ENCODE data around the gene GPR179. TPM values are rescaled to one million over a fixed set of nuclear protein-coding genes. Genes with fewer than 3 reads are reported as not detected.
A peak's percentile ranks its signal among the peaks of the same experiment; 100 is the strongest.
"Not testable (repeated sequence)": the region's sequence is repeated elsewhere in the genome, so short reads cannot be mapped to it uniquely, and the experiment has no call there.

The GPR179 gene
- total and polyA plus RNA-seq, 2 donors (not counting 1 experiment from before 2014, with no cell fraction given) = under 0.01 TPM; not detected in 1

GRCh38 chr17:38317081-38317480 is 26.7 kb downstream of the GPR179 start:
- no peak overlapping the region for H3K9ac ChIP-seq (ENCODE audit: insufficient read depth, low read length)
- no peaks in the 10 kb centered on the region for H3K27me3 ChIP-seq (ENCODE audit: control insufficient read depth, insufficient read depth, low read length)
- H3K4me3 ChIP-seq (replicated peaks in 1 of 4; ENCODE audit: control extremely low read depth in 1 of 4, insufficient read depth in 1 of 4, low read depth in 3 of 4, low read length in 4 of 4) = no peak overlapping the region
- no peaks in the 10 kb centered on the region for H3K4me1 ChIP-seq (ENCODE audit: control insufficient read depth, extremely low read depth, insufficient read depth, low read length)
- no peak overlapping the region for H2AFZ ChIP-seq (ENCODE audit: low read length)
- no peaks in the 10 kb centered on the region for H3K36me3 ChIP-seq (ENCODE audit: control insufficient read depth, insufficient read depth, low read length)
- no peak for DNase-seq (ENCODE audit: low read depth in 2 of 2)
- H3K9me3 ChIP-seq (ENCODE audit: control insufficient read depth, insufficient read depth, low read depth, low read length) = no peaks in the 10 kb centered on the region
- no peak overlapping the region for H3K4me2 ChIP-seq (ENCODE audit: extremely low read depth, insufficient read depth, low read length)
- no peak for TF ChIP-seq EZH2 (IDR thresholded peaks at IDR 0.05; ENCODE audit: low read length, missing control alignments)
- no peak for TF ChIP-seq CTCF (conservative IDR thresholded peaks at IDR 0.05 in 1 of 2, IDR thresholded peaks at IDR 0.05 in 1 of 2; ENCODE audit: low read depth in 1 of 2, low read length in 2 of 2)
- H3K79me2 ChIP-seq (ENCODE audit: control insufficient read depth, insufficient read depth, low read length) = no peaks in the 10 kb centered on the region
- no peak overlapping the region for H3K27ac ChIP-seq (ENCODE audit: insufficient read depth, low read length)
- no peaks in the 10 kb centered on the region for H4K20me1 ChIP-seq (ENCODE audit: control insufficient read depth, extremely low read depth, insufficient read depth, low read length)

DNA sequence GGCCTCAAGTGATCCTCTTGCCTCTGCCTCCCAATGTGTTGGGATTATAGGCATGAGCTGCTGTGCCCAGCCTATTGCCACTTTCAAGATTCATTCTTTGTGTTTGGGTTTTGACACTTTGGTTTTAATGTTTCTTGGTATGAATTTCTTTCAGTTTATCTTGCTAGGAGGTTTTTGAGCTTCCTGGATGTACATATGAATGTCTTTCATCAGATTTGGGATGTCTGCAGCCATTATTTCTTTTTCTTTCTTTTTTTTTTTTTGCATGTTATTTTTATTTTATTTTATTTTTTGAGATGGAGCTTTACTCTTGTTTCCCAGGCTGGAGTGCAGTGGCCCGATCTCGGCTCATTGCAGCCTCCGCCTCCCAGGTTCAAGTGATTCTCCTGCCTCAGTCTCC is 28.3 kb downstream of the GPR179 start:
- Histone ChIP-seq H3K9ac (ENCODE audit: insufficient read depth, low read length) (no peak overlapping the region), H4K20me1 (ENCODE audit: control insufficient read depth, extremely low read depth, insufficient read depth, low read length) (no peaks in the 10 kb centered on the region), H3K36me3 (ENCODE audit: control insufficient read depth, insufficient read depth, low read length) (no peaks in the 10 kb centered on the region), H3K4me1 (ENCODE audit: control insufficient read depth, extremely low read depth, insufficient read depth, low read length) (no peaks in the 10 kb centered on the region), H3K27me3 (ENCODE audit: control insufficient read depth, insufficient read depth, low read length) (no peaks in the 10 kb centered on the region), H2AFZ (ENCODE audit: low read length) (no peak overlapping the region), H3K4me2 (ENCODE audit: extremely low read depth, insufficient read depth, low read length) (no peak overlapping the region), H3K79me2 (ENCODE audit: control insufficient read depth, insufficient read depth, low read length) (no peaks in the 10 kb centered on the region), H3K9me3 (ENCODE audit: control insufficient read depth, insufficient read depth, low read depth, low read length) (no peaks in the 10 kb centered on the region), H3K27ac (ENCODE audit: insufficient read depth, low read length) (no peak overlapping the region), H3K4me3 (replicated peaks in 1 of 4; ENCODE audit: control extremely low read depth in 1 of 4, insufficient read depth in 1 of 4, low read depth in 3 of 4, low read length in 4 of 4) (no peak overlapping the region)
- DNase-seq (ENCODE audit: low read depth in 2 of 2) = no peak
- TF ChIP-seq EZH2 (IDR thresholded peaks at IDR 0.05; ENCODE audit: low read length, missing control alignments) = no peak
- no peak for TF ChIP-seq CTCF (conservative IDR thresholded peaks at IDR 0.05 in 1 of 2, IDR thresholded peaks at IDR 0.05 in 1 of 2; ENCODE audit: low read depth in 1 of 2, low read length in 2 of 2)

- H3K36me3 ChIP-seq (ENCODE audit: control insufficient read depth, insufficient read depth, low read length); H3K9me3 ChIP-seq (ENCODE audit: control insufficient read depth, insufficient read depth, low read depth, low read length); H3K79me2 ChIP-seq (ENCODE audit: control insufficient read depth, insufficient read depth, low read length); H4K20me1 ChIP-seq (ENCODE audit: control insufficient read depth, extremely low read depth, insufficient read depth, low read length); H3K4me1 ChIP-seq (ENCODE audit: control insufficient read depth, extremely low read depth, insufficient read depth, low read length); H3K27me3 ChIP-seq (ENCODE audit: control insufficient read depth, insufficient read depth, low read length): not testable (repeated sequence)
- H2AFZ ChIP-seq (ENCODE audit: low read length) = peak within 1 kb of the TSS; percentile 86
- DNase-seq (ENCODE audit: low read depth in 2 of 2) = peak; percentile 93 to 96
- peak within 1 kb of the TSS; percentile 44 for H3K4me2 ChIP-seq (ENCODE audit: extremely low read depth, insufficient read depth, low read length)
- H3K4me3 ChIP-seq (replicated peaks in 1 of 4; ENCODE audit: control extremely low read depth in 1 of 4, insufficient read depth in 1 of 4, low read depth in 3 of 4, low read length in 4 of 4) = peak within 1 kb of the TSS; percentile 53 to 71 (median 64)
- H3K27ac ChIP-seq (ENCODE audit: insufficient read depth, low read length) = peak within 1 kb of the TSS; percentile 69
- H3K9ac ChIP-seq (ENCODE audit: insufficient read depth, low read length) = peak within 1 kb of the TSS; percentile 32
Measured at GRCh38 chr17:38296834-38297517, 46.8 kb downstream of the GPR179 start, which contains the start of gene MRPL45. Gene MRPL45, plus strand, starts transcription at chr17:38297168. Its CDS starts 16 bp downstream, at chr17:38297184.

GRCh38 chr17:38295602-38296365 is 48.0 kb downstream of the GPR179 start:
- H3K4me3 ChIP-seq (replicated peaks in 1 of 4; ENCODE audit: control extremely low read depth in 1 of 4, insufficient read depth in 1 of 4, low read depth in 3 of 4, low read length in 4 of 4); H4K20me1 ChIP-seq (ENCODE audit: control insufficient read depth, extremely low read depth, insufficient read depth, low read length); H3K27ac ChIP-seq (ENCODE audit: insufficient read depth, low read length); H3K36me3 ChIP-seq (ENCODE audit: control insufficient read depth, insufficient read depth, low read length); H3K27me3 ChIP-seq (ENCODE audit: control insufficient read depth, insufficient read depth, low read length); H2AFZ ChIP-seq (ENCODE audit: low read length); H3K9me3 ChIP-seq (ENCODE audit: control insufficient read depth, insufficient read depth, low read depth, low read length); H3K4me1 ChIP-seq (ENCODE audit: control insufficient read depth, extremely low read depth, insufficient read depth, low read length); H3K9ac ChIP-seq (ENCODE audit: insufficient read depth, low read length); DNase-seq (ENCODE audit: low read depth in 2 of 2); H3K79me2 ChIP-seq (ENCODE audit: control insufficient read depth, insufficient read depth, low read length); H3K4me2 ChIP-seq (ENCODE audit: extremely low read depth, insufficient read depth, low read length): not testable (repeated sequence)

DNA sequence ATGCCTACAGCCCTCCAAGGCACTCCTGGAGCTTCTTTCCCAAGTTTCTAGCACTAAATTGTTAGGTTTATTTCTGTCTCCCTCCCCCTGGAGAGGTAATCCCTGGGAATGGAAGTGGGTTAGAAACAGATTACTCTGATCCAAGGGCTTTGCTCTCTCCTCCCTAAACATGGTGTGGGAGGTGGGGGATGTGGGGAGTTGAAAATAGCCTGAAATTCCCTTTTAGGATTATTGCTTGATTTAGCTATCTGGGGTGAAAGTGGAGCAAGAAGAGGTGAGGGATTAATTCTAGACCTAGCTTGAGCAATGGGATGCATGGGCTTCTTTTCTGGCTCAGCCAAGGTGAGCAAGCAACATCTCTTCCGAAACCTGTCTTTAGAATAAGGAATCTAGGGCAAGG is 54.0 kb downstream of the GPR179 start:
- not testable (repeated sequence) for DNase-seq (ENCODE audit: low read depth in 2 of 2); H2AFZ ChIP-seq (ENCODE audit: low read length); H3K9ac ChIP-seq (ENCODE audit: insufficient read depth, low read length); H3K4me3 ChIP-seq (replicated peaks in 1 of 4; ENCODE audit: control extremely low read depth in 1 of 4, insufficient read depth in 1 of 4, low read depth in 3 of 4, low read length in 4 of 4); H3K4me1 ChIP-seq (ENCODE audit: control insufficient read depth, extremely low read depth, insufficient read depth, low read length); H3K9me3 ChIP-seq (ENCODE audit: control insufficient read depth, insufficient read depth, low read depth, low read length); H3K27me3 ChIP-seq (ENCODE audit: control insufficient read depth, insufficient read depth, low read length); H3K36me3 ChIP-seq (ENCODE audit: control insufficient read depth, insufficient read depth, low read length); H3K27ac ChIP-seq (ENCODE audit: insufficient read depth, low read length); H4K20me1 ChIP-seq (ENCODE audit: control insufficient read depth, extremely low read depth, insufficient read depth, low read length); H3K79me2 ChIP-seq (ENCODE audit: control insufficient read depth, insufficient read depth, low read length); H3K4me2 ChIP-seq (ENCODE audit: extremely low read depth, insufficient read depth, low read length)

Data from fibroblast of lung (primary cell).